WTC11 (cell line): Measurements from ENCODE around the gene ZNF366. TPM values are rescaled to one million over a fixed set of nuclear protein-coding genes. Genes with fewer than 3 reads are reported as not detected.

Experiments
- ATAC-seq: fragments of 200-7000 bp; cut with Tn5 transposase; 2 replicates; pipeline ENCODE4 v1.10.0; 2021; ENCODE audit warnings: mild to moderate bottlenecking, moderate library complexity
- CTCF ChIA-PET: fragments of 300-600 bp; sonication (Branson Sonifier 250); formaldehyde crosslinking; loops from one replicate; lab custom pipeline; 2021; ENCODE audit warnings: antibody characterized with exemption; lab: Charles Lee
- POLR2A ChIA-PET: fragments of 350-600 bp; sonication (Branson Sonifier 250); formaldehyde crosslinking; loops from one replicate; lab custom pipeline; 2021; ENCODE audit warnings: antibody characterized with exemption; lab: Charles Lee
- DNase-seq: peaks from one replicate; pipeline ENCODE4 v3.0.0; 2021; ENCODE audit warnings: low spot score
- H3K27ac Mint-ChIP-seq: 2 replicates; pipeline ENCODE4 v1.8.0; 2021; ENCODE audit warnings: mixed read lengths
- H3K27me3 Mint-ChIP-seq: 2 replicates; pipeline ENCODE4 v1.8.0; 2021; ENCODE audit warnings: low read depth, mild to moderate bottlenecking, moderate library complexity, mixed read lengths
- H3K36me3 Mint-ChIP-seq: 2 replicates; pipeline ENCODE4 v1.8.0; 2021; ENCODE audit warnings: mixed read lengths
- H3K4me1 Mint-ChIP-seq: 2 replicates; pipeline ENCODE4 v1.8.0; 2022; ENCODE audit warnings: mixed read lengths
- H3K4me3 Mint-ChIP-seq: 2 replicates; pipeline ENCODE4 v1.8.0; 2021; ENCODE audit warnings: mild to moderate bottlenecking, moderate library complexity, mixed read lengths
- H3K9me3 Mint-ChIP-seq: 2 replicates; pipeline ENCODE4 v1.8.0; 2021; ENCODE audit warnings: mixed read lengths
- AR ChIP-seq: fragments of 250-450 bp; sonication (Bioruptor Pico); IDR thresholded peaks from 2 replicates; pipeline ENCODE4 v1.9.0; 2021; ENCODE audit warnings: mild to moderate bottlenecking
- CREM ChIP-seq: sonication (generic); formaldehyde crosslinking; IDR thresholded peaks from 2 replicates; pipeline ENCODE4 v1.8.1; 2022; ENCODE audit warnings: mild to moderate bottlenecking, missing genetic modification reagents, moderate library complexity
- ETV6 ChIP-seq: sonication (generic); formaldehyde crosslinking; IDR thresholded peaks from 2 replicates; pipeline ENCODE4 v1.8.1; 2022; ENCODE audit warnings: mild to moderate bottlenecking, missing genetic modification reagents
- GABPB1 ChIP-seq: sonication (generic); formaldehyde crosslinking; IDR thresholded peaks from 2 replicates; pipeline ENCODE4 v1.8.1; 2023; ENCODE audit warnings: mild to moderate bottlenecking, missing genetic modification reagents
- GRHL2 ChIP-seq: fragments of 250-450 bp; sonication (Bioruptor Pico); IDR thresholded peaks from 2 replicates; pipeline ENCODE4 v1.8.0; 2022; ENCODE audit warnings: mild to moderate bottlenecking, moderate library complexity; ENCODE audit not compliant: insufficient replicate concordance, severe bottlenecking
- JAZF1 ChIP-seq: fragments of 250-450 bp; sonication (Bioruptor Pico); IDR thresholded peaks from 2 replicates; pipeline ENCODE4 v1.9.0; 2021; ENCODE audit warnings: moderate library complexity, mild to moderate bottlenecking, inconsistent platforms
- MYBL2 ChIP-seq: sonication (generic); formaldehyde crosslinking; IDR thresholded peaks from 2 replicates; pipeline ENCODE4 v1.8.1; 2023; ENCODE audit warnings: mild to moderate bottlenecking, moderate library complexity, missing genetic modification reagents
- NFATC4 ChIP-seq: fragments of 250-450 bp; sonication (Bioruptor Pico); IDR thresholded peaks from 2 replicates; pipeline ENCODE4 v1.9.0; 2021; ENCODE audit warnings: mild to moderate bottlenecking
- RELA ChIP-seq: sonication (generic); formaldehyde crosslinking; IDR thresholded peaks from 2 replicates; pipeline ENCODE4 v1.8.1; 2022; ENCODE audit warnings: missing genetic modification reagents, mild to moderate bottlenecking, borderline replicate concordance
- SOX15 ChIP-seq: fragments of 250-450 bp; sonication (Bioruptor Pico); IDR thresholded peaks from 2 replicates; pipeline ENCODE4 v1.9.0; 2021; ENCODE audit warnings: mild to moderate bottlenecking
- TCF7 ChIP-seq: sonication (generic); formaldehyde crosslinking; IDR thresholded peaks from 2 replicates; pipeline ENCODE4 v1.8.0; 2022; ENCODE audit warnings: mild to moderate bottlenecking, low read depth, missing genetic modification reagents, moderate library complexity
- total RNA-seq: library from RNA; stranded (reverse); gene quantifications from 3 replicates; pipeline ENCODE4 v1.2.3, GENCODE V29; 2021
- TF ChIP-seq, protein P1 (sequence below): sonication (generic); formaldehyde crosslinking; IDR thresholded peaks from 2 replicates; pipeline ENCODE4 v1.8.1; 2023; ENCODE audit warnings: mild to moderate bottlenecking, missing genetic modification reagents, moderate library complexity
- TF ChIP-seq, protein P2 (sequence below): fragments of 250-450 bp; sonication (Bioruptor Pico); IDR thresholded peaks from 2 replicates; pipeline ENCODE4 v1.9.0; 2021; ENCODE audit warnings: moderate library complexity, mild to moderate bottlenecking, inconsistent platforms, borderline replicate concordance
- TF ChIP-seq, protein P3 (sequence below): sonication (generic); formaldehyde crosslinking; IDR thresholded peaks from 2 replicates; pipeline ENCODE4 v1.8.1; 2022; ENCODE audit warnings: mild to moderate bottlenecking, missing genetic modification reagents, moderate library complexity, borderline replicate concordance
- TF ChIP-seq, protein P4 (sequence below): sonication (generic); formaldehyde crosslinking; IDR thresholded peaks from 2 replicates; pipeline ENCODE4 v1.8.0; 2023; ENCODE audit warnings: missing genetic modification reagents
- TF ChIP-seq, protein P5 (sequence below): sonication (generic); formaldehyde crosslinking; IDR thresholded peaks from 2 replicates; pipeline ENCODE4 v1.8.1; 2023; ENCODE audit warnings: mild to moderate bottlenecking, moderate library complexity, missing genetic modification reagents
- TF ChIP-seq, protein P6 (sequence below): sonication (generic); formaldehyde crosslinking; conservative IDR thresholded peaks from 2 replicates; pipeline ENCODE4 v1.8.1; 2023; ENCODE audit warnings: mild to moderate bottlenecking, low read depth, missing genetic modification reagents, moderate library complexity

ZNF366 gene
- total RNA-seq, 1 experiment from 2014 or later: not detected

DNA sequence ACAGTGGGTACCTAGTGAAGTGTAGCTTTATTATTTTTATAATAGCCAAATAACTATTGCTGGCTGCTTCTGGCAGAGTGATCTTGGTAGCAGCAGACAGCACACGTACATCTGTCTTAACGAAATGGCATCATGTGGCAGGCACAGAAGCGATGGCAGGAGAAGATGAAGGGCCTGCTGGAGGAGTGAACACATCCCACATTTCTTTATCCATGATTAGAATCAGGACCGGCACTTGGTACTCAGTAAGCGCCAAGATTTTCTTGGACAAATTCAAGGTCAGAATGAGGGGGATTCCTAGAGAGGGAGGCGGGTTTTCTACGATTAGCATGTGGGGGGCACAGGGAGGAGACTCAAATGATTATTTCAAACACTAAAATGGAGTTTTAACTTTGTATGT is 23.0 kb upstream of the ZNF366 start:
- no peak for TF ChIP-seq MYBL2 (CRISPR knock-in tag)
- TF ChIP-seq, protein P1, sequence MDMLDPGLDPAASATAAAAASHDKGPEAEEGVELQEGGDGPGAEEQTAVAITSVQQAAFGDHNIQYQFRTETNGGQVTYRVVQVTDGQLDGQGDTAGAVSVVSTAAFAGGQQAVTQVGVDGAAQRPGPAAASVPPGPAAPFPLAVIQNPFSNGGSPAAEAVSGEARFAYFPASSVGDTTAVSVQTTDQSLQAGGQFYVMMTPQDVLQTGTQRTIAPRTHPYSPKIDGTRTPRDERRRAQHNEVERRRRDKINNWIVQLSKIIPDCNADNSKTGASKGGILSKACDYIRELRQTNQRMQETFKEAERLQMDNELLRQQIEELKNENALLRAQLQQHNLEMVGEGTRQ (CRISPR knock-in tag): no peak
- TF ChIP-seq RELA (CRISPR knock-in tag): no peak
- no peak for TF ChIP-seq GRHL2 (CRISPR knock-in tag)
- no peak for TF ChIP-seq TCF7 (CRISPR knock-in tag)
- TF ChIP-seq, protein P2, sequence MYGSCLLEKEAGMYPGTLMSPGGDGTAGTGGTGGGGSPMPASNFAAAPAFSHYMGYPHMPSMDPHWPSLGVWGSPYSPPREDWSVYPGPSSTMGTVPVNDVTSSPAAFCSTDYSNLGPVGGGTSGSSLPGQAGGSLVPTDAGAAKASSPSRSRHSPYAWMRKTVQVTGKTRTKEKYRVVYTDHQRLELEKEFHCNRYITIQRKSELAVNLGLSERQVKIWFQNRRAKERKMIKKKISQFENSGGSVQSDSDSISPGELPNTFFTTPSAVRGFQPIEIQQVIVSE (CRISPR knock-in tag): no peak
- no peak for TF ChIP-seq JAZF1
- TF ChIP-seq, protein P3, sequence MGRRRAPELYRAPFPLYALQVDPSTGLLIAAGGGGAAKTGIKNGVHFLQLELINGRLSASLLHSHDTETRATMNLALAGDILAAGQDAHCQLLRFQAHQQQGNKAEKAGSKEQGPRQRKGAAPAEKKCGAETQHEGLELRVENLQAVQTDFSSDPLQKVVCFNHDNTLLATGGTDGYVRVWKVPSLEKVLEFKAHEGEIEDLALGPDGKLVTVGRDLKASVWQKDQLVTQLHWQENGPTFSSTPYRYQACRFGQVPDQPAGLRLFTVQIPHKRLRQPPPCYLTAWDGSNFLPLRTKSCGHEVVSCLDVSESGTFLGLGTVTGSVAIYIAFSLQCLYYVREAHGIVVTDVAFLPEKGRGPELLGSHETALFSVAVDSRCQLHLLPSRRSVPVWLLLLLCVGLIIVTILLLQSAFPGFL (CRISPR knock-in tag): no peak
- no peak for TF ChIP-seq ETV6
- TF ChIP-seq, protein P4, sequence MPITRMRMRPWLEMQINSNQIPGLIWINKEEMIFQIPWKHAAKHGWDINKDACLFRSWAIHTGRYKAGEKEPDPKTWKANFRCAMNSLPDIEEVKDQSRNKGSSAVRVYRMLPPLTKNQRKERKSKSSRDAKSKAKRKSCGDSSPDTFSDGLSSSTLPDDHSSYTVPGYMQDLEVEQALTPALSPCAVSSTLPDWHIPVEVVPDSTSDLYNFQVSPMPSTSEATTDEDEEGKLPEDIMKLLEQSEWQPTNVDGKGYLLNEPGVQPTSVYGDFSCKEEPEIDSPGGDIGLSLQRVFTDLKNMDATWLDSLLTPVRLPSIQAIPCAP (CRISPR knock-in tag): no peak
- no peak for TF ChIP-seq SOX15
- TF ChIP-seq, protein P5, sequence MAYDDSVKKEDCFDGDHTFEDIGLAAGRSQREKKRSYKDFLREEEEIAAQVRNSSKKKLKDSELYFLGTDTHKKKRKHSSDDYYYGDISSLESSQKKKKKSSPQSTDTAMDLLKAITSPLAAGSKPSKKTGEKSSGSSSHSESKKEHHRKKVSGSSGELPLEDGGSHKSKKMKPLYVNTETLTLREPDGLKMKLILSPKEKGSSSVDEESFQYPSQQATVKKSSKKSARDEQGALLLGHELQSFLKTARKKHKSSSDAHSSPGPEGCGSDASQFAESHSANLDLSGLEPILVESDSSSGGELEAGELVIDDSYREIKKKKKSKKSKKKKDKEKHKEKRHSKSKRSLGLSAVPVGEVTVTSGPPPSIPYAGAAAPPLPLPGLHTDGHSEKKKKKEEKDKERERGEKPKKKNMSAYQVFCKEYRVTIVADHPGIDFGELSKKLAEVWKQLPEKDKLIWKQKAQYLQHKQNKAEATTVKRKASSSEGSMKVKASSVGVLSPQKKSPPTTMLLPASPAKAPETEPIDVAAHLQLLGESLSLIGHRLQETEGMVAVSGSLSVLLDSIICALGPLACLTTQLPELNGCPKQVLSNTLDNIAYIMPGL: no peak
- TF ChIP-seq GABPB1 (CRISPR knock-in tag): no peak
- no peak for TF ChIP-seq NFATC4 (CRISPR knock-in tag)
- no peak for TF ChIP-seq AR (CRISPR knock-in tag)
- TF ChIP-seq, protein P6, sequence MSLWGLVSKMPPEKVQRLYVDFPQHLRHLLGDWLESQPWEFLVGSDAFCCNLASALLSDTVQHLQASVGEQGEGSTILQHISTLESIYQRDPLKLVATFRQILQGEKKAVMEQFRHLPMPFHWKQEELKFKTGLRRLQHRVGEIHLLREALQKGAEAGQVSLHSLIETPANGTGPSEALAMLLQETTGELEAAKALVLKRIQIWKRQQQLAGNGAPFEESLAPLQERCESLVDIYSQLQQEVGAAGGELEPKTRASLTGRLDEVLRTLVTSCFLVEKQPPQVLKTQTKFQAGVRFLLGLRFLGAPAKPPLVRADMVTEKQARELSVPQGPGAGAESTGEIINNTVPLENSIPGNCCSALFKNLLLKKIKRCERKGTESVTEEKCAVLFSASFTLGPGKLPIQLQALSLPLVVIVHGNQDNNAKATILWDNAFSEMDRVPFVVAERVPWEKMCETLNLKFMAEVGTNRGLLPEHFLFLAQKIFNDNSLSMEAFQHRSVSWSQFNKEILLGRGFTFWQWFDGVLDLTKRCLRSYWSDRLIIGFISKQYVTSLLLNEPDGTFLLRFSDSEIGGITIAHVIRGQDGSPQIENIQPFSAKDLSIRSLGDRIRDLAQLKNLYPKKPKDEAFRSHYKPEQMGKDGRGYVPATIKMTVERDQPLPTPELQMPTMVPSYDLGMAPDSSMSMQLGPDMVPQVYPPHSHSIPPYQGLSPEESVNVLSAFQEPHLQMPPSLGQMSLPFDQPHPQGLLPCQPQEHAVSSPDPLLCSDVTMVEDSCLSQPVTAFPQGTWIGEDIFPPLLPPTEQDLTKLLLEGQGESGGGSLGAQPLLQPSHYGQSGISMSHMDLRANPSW: no peak
- no peak for TF ChIP-seq CREM (CRISPR knock-in tag)
- TF ChIP-seq, all 79 proteins: peak for 0
- no peaks in the 10 kb centered on the region for H3K27me3 Mint-ChIP-seq
- ChIA-PET POLR2A (no interaction called here), CTCF (interaction anchor here (1.1 kb wide), 1 partner anchor 289 kb away, joined by 4 read pairs; no protein-coding TSS in a partner anchor)
- H3K27ac Mint-ChIP-seq: no peak overlapping the region
- H3K9me3 Mint-ChIP-seq: no peaks in the 10 kb centered on the region
- ATAC-seq (no peak), DNase-seq (no peak)
- H3K4me3 Mint-ChIP-seq: no peak overlapping the region
- peaks cover 9% of the 10 kb centered on the region for H3K4me1 Mint-ChIP-seq
- no peaks in the 10 kb centered on the region for H3K36me3 Mint-ChIP-seq
